Trophoblast cell (in vitro differentiated cells and primary cell): ENCODE results near the gene LMAN2L. TPM values are rescaled to one million over a fixed set of nuclear protein-coding genes. Genes with fewer than 3 reads are reported as not detected.

Experiments used
- DNase-seq, 2 donors: peaks; one replicate each; pipeline ENCODE4 v3.0.0-alpha.2; 2016
- H2AFZ ChIP-seq: 2 replicates; pipeline ENCODE4 v1.6.1; 2013; ENCODE audit warnings: low read length, moderate library complexity, mild to moderate bottlenecking; ENCODE audit not compliant: insufficient read depth, poor library complexity
- H2AK5ac ChIP-seq: 2 replicates; pipeline ENCODE4 v1.6.1; 2013; ENCODE audit warnings: mild to moderate bottlenecking, low read length
- H2BK120ac ChIP-seq: 2 replicates; pipeline ENCODE4 v1.6.1; 2013; ENCODE audit warnings: low read length, mild to moderate bottlenecking, moderate library complexity; ENCODE audit not compliant: insufficient read depth, poor library complexity
- H2BK12ac ChIP-seq: 2 replicates; pipeline ENCODE4 v1.6.1; 2013; ENCODE audit warnings: mild to moderate bottlenecking, low read length, moderate library complexity
- H2BK5ac ChIP-seq: 2 replicates; pipeline ENCODE4 v1.6.1; 2013; ENCODE audit warnings: low read length, low read depth, moderate library complexity, mild to moderate bottlenecking; ENCODE audit not compliant: poor library complexity
- H3K14ac ChIP-seq: 2 replicates; pipeline ENCODE4 v1.6.1; 2013; ENCODE audit warnings: mild to moderate bottlenecking, low read length
- H3K18ac ChIP-seq: 2 replicates; pipeline ENCODE4 v1.6.1; 2013; ENCODE audit warnings: mild to moderate bottlenecking, low read length
- H3K23ac ChIP-seq: 2 replicates; pipeline ENCODE4 v1.6.1; 2013; ENCODE audit warnings: low read length
- H3K27ac ChIP-seq: 2 replicates; pipeline ENCODE4 v1.5.1; 2013; ENCODE audit warnings: low read depth, mild to moderate bottlenecking, inconsistent platforms, low read length, moderate library complexity
- H3K27me3 ChIP-seq: 2 replicates; pipeline ENCODE4 v1.6.1; 2013; ENCODE audit warnings: inconsistent platforms, mild to moderate bottlenecking, low read length, moderate library complexity; ENCODE audit not compliant: insufficient read depth
- H3K36me3 ChIP-seq, 2 experiments: 1 replicate in 1 of 2; 2 replicates in 1 of 2; pipeline ENCODE4 v1.6.1; 2013; ENCODE audit warnings: low read length in 2 of 2, mild to moderate bottlenecking in 2 of 2, moderate library complexity in 1 of 2; ENCODE audit not compliant: insufficient read depth in 2 of 2, control insufficient read depth in 1 of 2
- H3K4ac ChIP-seq: 2 replicates; pipeline ENCODE4 v1.6.1; 2013; ENCODE audit warnings: low read depth, mild to moderate bottlenecking, low read length, moderate library complexity
- H3K4me1 ChIP-seq, 2 experiments: 1 replicate in 1 of 2; 2 replicates in 1 of 2; pipeline ENCODE4 v1.6.1; 2013; ENCODE audit warnings: low read length in 2 of 2, mild to moderate bottlenecking in 2 of 2, moderate library complexity in 1 of 2; ENCODE audit not compliant: insufficient read depth in 2 of 2, control insufficient read depth in 1 of 2
- H3K4me2 ChIP-seq: 2 replicates; pipeline ENCODE4 v1.6.1; 2013; ENCODE audit warnings: inconsistent platforms, mild to moderate bottlenecking, low read length, moderate library complexity
- H3K4me3 ChIP-seq: 2 replicates; pipeline ENCODE4 v1.5.1; 2013; ENCODE audit warnings: mild to moderate bottlenecking, low read depth, low read length, inconsistent platforms
- H3K79me1 ChIP-seq: one replicate; pipeline ENCODE4 v1.6.1; 2013; ENCODE audit warnings: low read length
- H3K79me2 ChIP-seq: 2 replicates; pipeline ENCODE4 v1.6.1; 2013; ENCODE audit warnings: low read length, mild to moderate bottlenecking; ENCODE audit not compliant: control insufficient read depth, insufficient read depth, poor library complexity
- H3K9ac ChIP-seq: 2 replicates; pipeline ENCODE4 v1.6.1; 2013; ENCODE audit warnings: mild to moderate bottlenecking, low read length
- H3K9me3 ChIP-seq: 2 replicates; pipeline ENCODE4 v1.6.1; 2013; ENCODE audit warnings: low read depth, mild to moderate bottlenecking, control low read depth, inconsistent platforms, low read length; ENCODE audit not compliant: insufficient read depth
- H4K12ac ChIP-seq: 2 replicates; pipeline ENCODE4 v1.6.1; 2013; ENCODE audit warnings: low read depth, mild to moderate bottlenecking, low read length, moderate library complexity
- H4K8ac ChIP-seq: 2 replicates; pipeline ENCODE4 v1.6.1; 2013; ENCODE audit warnings: low read depth, mild to moderate bottlenecking, low read length, moderate library complexity
- H4K91ac ChIP-seq: one replicate; pipeline ENCODE4 v1.6.1; 2013; ENCODE audit warnings: low read depth, mild to moderate bottlenecking, low read length, moderate library complexity
- WGBS: extraction: QIAGEN DNeasy Blood & Tissue Kit; methylation state at CpG from one replicate; pipeline ENCODE4 v1.1.7; 2013; ENCODE audit warnings: missing lambda C conversion rate; ENCODE audit not compliant: insufficient read length, insufficient coverage; ENCODE audit errors: extremely low coverage; 5-methylcytosine and 5-hydroxymethylcytosine counted together
- polyA plus RNA-seq: library from polyadenylated mRNA; stranded (reverse); fragments of 200-250 nt; gene quantifications from 2 replicates; pipeline ENCODE4 v1.2.3, GENCODE V29; 2013

The LMAN2L gene
- 14.0 and 14.6 TPM in 2 replicates for polyA plus RNA-seq

GRCh38 chr2:96739633-96740428 lies at the start of gene LMAN2L:
LMAN2L (minus strand) TSS chr2:96740064; CDS start chr2:96740040, 24 bp downstream.
- no peak within 1 kb of the TSS for H2BK120ac ChIP-seq
- H4K91ac ChIP-seq, result peak within 1 kb of the TSS; percentile 47
- H3K4me2 ChIP-seq, result peak within 1 kb of the TSS; percentile 92
- DNase-seq, result peak; percentile 97
- H3K23ac ChIP-seq, result peak within 1 kb of the TSS; percentile 56
- H3K4me1 ChIP-seq, result peaks cover 4 to 6% of the 10 kb centered on the region in 2 experiments
- no peaks in the 10 kb centered on the region for H3K9me3 ChIP-seq
- H3K27me3 ChIP-seq, result no peaks in the 10 kb centered on the region
- peak within 1 kb of the TSS; percentile 36 for H3K14ac ChIP-seq
- H3K79me2 ChIP-seq, result peaks cover 3% of the 10 kb centered on the region
- peak within 1 kb of the TSS; percentile 19 for H2AFZ ChIP-seq
- no peak within 1 kb of the TSS for H2BK12ac ChIP-seq
- peaks cover 4% of the 10 kb centered on the region for H3K79me1 ChIP-seq
- peak within 1 kb of the TSS; percentile 42 for H3K4ac ChIP-seq
- H3K9ac ChIP-seq, result peak within 1 kb of the TSS; percentile 85
- H3K36me3 ChIP-seq, result peaks cover 0 to 7% of the 10 kb centered on the region in 2 experiments
- H3K27ac ChIP-seq, result no peak within 1 kb of the TSS
- H4K8ac ChIP-seq, result peak within 1 kb of the TSS; percentile 79
- H3K4me3 ChIP-seq, result peak within 1 kb of the TSS; percentile 100
- no CpG with 5 or more reads among the region's 43 CpGs for WGBS
- peak within 1 kb of the TSS; percentile 83 for H4K12ac ChIP-seq
- peak within 1 kb of the TSS; percentile 36 for H2AK5ac ChIP-seq
- H3K18ac ChIP-seq, result peak within 1 kb of the TSS; percentile 24
- H2BK5ac ChIP-seq, result peak within 1 kb of the TSS; percentile 25

- no peak overlapping the region for H3K23ac ChIP-seq
- no CpG with 5 or more reads among the region's 6 CpGs for WGBS
- no peaks in the 10 kb centered on the region for H3K4me1 ChIP-seq
- no peaks in the 10 kb centered on the region for H3K27me3 ChIP-seq
- no peak for DNase-seq
- H3K14ac ChIP-seq, result no peak overlapping the region
- no peaks in the 10 kb centered on the region for H3K79me1 ChIP-seq
- H2BK5ac ChIP-seq, result no peak overlapping the region
- no peak overlapping the region for H3K27ac ChIP-seq
- no peak overlapping the region for H3K18ac ChIP-seq
- H4K12ac ChIP-seq, result no peak overlapping the region
- no peak overlapping the region for H4K8ac ChIP-seq
- H3K36me3 ChIP-seq, result no peaks in the 10 kb centered on the region
- H4K91ac ChIP-seq, result no peak overlapping the region
- no peak overlapping the region for H3K4me3 ChIP-seq
- H3K4ac ChIP-seq, result no peak overlapping the region
- H3K79me2 ChIP-seq, result no peaks in the 10 kb centered on the region
- no peak overlapping the region for H3K9ac ChIP-seq
- H2BK120ac ChIP-seq, result no peak overlapping the region
- no peaks in the 10 kb centered on the region for H3K9me3 ChIP-seq
- H2BK12ac ChIP-seq, result no peak overlapping the region
- H2AK5ac ChIP-seq, result no peak overlapping the region
- H3K4me2 ChIP-seq, result no peak overlapping the region
- H2AFZ ChIP-seq, result no peak overlapping the region
Observed at GRCh38 chr2:96789245-96789617, 49.4 kb upstream of the LMAN2L start.

- H3K4ac ChIP-seq, result no peak overlapping the region
- H3K27me3 ChIP-seq, result no peaks in the 10 kb centered on the region
- H3K79me1 ChIP-seq, result no peaks in the 10 kb centered on the region
- no peak overlapping the region for H3K9ac ChIP-seq
- no peak overlapping the region for H3K4me3 ChIP-seq
- no peak overlapping the region for H3K27ac ChIP-seq
- H3K79me2 ChIP-seq, result no peaks in the 10 kb centered on the region
- DNase-seq, result no peak
- H2AFZ ChIP-seq, result no peak overlapping the region
- H3K14ac ChIP-seq, result no peak overlapping the region
- no peaks in the 10 kb centered on the region for H3K4me1 ChIP-seq
- no peak overlapping the region for H3K4me2 ChIP-seq
- H4K12ac ChIP-seq, result no peak overlapping the region
- no CpG with 5 or more reads among the region's 17 CpGs for WGBS
- no peak overlapping the region for H4K8ac ChIP-seq
- no peak overlapping the region for H2AK5ac ChIP-seq
- no peak overlapping the region for H2BK120ac ChIP-seq
- H3K23ac ChIP-seq, result no peak overlapping the region
- no peak overlapping the region for H2BK5ac ChIP-seq
- H4K91ac ChIP-seq, result no peak overlapping the region
- H2BK12ac ChIP-seq, result no peak overlapping the region
- no peaks in the 10 kb centered on the region for H3K36me3 ChIP-seq
- H3K9me3 ChIP-seq, result no peaks in the 10 kb centered on the region
- no peak overlapping the region for H3K18ac ChIP-seq
Observed at GRCh38 chr2:96788442-96789244, 48.8 kb upstream of the LMAN2L start.

DNA sequence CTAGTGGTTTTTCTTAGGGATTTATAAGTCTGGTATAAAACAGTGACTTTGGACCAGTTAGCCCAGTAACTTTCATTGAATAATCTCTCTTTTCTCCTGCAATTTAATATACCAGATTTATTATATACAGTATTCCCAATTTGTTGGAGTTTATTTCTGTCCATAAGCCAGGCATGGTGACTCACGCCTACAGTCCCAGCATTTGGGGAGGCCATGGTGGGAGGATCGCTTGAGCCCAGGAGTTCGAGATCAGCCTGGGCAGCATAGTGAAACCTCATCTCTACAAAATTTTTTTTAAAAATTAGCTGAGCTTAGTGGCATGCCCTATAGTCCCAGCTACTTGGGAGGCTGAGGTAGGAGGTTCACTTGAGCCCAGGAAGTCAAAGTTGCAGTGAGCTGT lies 47.5 kb upstream of the LMAN2L start:
- Histone ChIP-seq H3K14ac (no peak overlapping the region), H3K79me1 (no peaks in the 10 kb centered on the region), H3K36me3 (no peaks in the 10 kb centered on the region), H3K4me2 (no peak overlapping the region), H3K79me2 (no peaks in the 10 kb centered on the region), H4K12ac (no peak overlapping the region), H3K4me1 (no peaks in the 10 kb centered on the region), H2AK5ac (no peak overlapping the region), H3K9me3 (no peaks in the 10 kb centered on the region), H3K9ac (no peak overlapping the region), H3K4ac (no peak overlapping the region), H2BK12ac (no peak overlapping the region), H3K27ac (no peak overlapping the region), H2BK120ac (no peak overlapping the region), H2BK5ac (no peak overlapping the region), H2AFZ (no peak overlapping the region), H3K4me3 (no peak overlapping the region), H3K18ac (no peak overlapping the region), H4K91ac (no peak overlapping the region), H3K27me3 (no peaks in the 10 kb centered on the region), H3K23ac (no peak overlapping the region), H4K8ac (no peak overlapping the region)
- DNase-seq, result no peak
- no CpG with 5 or more reads among the region's 3 CpGs for WGBS
